Activated T-cell treated with anti-CD3 and anti-CD28 coated beads, Interleukin-2, amount 50 U/mL, for 72 hours (primary cell): Measurements from ENCODE around the gene PPFIA3. TPM values are rescaled to one million over a fixed set of nuclear protein-coding genes. Genes with fewer than 3 reads are reported as not detected.
"Not testable (repeated sequence)": the region's sequence is repeated elsewhere in the genome, so short reads cannot be mapped to it uniquely, and the experiment has no call there.

Experiments
- ATAC-seq, 2 donors: fragments of 150-1000 bp; cut with Tn5 transposase; replicated peaks in 1 of 2; 2 replicates each; pipeline ENCODE4 v1.10.0; 2021; ENCODE audit warnings: moderate library complexity in 2 of 2, mild to moderate bottlenecking in 1 of 2
- DNase-seq, 2 donors: peaks; one replicate each; pipeline ENCODE4 v3.0.0; 2021 to 2022; ENCODE audit warnings: mixed read lengths in 1 of 2
- H3K27ac Mint-ChIP-seq: one replicate; pipeline ENCODE4 v1.8.0; 2022; ENCODE audit warnings: mild to moderate bottlenecking, moderate library complexity, mixed read lengths
- H3K27me3 Mint-ChIP-seq: one replicate; pipeline ENCODE4 v1.8.0; 2022; ENCODE audit warnings: low read depth, mixed read lengths
- H3K36me3 Mint-ChIP-seq, 2 donors: one replicate each; pipeline ENCODE4 v1.8.0; 2022; ENCODE audit warnings: mixed read lengths in 2 of 2, mild to moderate bottlenecking in 1 of 2; ENCODE audit not compliant: insufficient read depth in 2 of 2
- H3K4me1 Mint-ChIP-seq: one replicate; pipeline ENCODE4 v1.8.0; 2022; ENCODE audit warnings: low read depth, mixed read lengths
- H3K4me3 Mint-ChIP-seq, 2 donors: one replicate each; pipeline ENCODE4 v1.8.0; 2022; ENCODE audit warnings: mild to moderate bottlenecking in 2 of 2, mixed read lengths in 2 of 2, moderate library complexity in 2 of 2
- H3K9me3 Mint-ChIP-seq, 2 donors: one replicate each; pipeline ENCODE4 v1.8.0; 2022; ENCODE audit warnings: mixed read lengths in 2 of 2
- total RNA-seq, 2 donors: library from RNA; stranded (reverse); gene quantifications; one replicate each; pipeline ENCODE4 v1.2.3, GENCODE V29; 2022

The PPFIA3 gene
- total RNA-seq, 2 donors from 2014 or later, result 6.2 to 9.0 TPM

DNA sequence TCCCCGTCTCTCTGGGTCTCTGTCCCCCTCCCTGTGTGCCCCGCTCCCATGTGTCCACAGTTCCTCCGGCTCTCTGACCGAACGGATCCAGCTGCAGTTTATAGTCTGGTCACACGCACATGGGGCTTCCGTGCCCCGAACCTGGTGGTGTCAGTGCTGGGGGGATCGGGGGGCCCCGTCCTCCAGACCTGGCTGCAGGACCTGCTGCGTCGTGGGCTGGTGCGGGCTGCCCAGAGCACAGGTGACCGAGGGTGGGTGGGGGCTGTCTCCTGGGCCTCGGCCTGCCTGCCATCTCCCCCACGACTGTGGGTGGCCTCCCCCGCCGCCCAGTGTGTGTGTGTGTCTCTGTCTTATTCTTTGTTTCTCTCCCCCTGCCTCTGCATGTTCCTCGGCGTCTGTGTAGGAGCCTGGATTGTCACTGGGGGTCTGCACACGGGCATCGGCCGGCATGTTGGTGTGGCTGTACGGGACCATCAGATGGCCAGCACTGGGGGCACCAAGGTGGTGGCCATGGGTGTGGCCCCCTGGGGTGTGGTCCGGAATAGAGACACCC lies 48.6 kb downstream of the PPFIA3 start:
- ATAC-seq (no peak), DNase-seq (no peak)
- H3K4me3 Mint-ChIP-seq, result no peak overlapping the region
- no peaks in the 10 kb centered on the region for H3K36me3 Mint-ChIP-seq
- no peaks in the 10 kb centered on the region for H3K4me1 Mint-ChIP-seq
- no peak overlapping the region for H3K27ac Mint-ChIP-seq
- H3K9me3 Mint-ChIP-seq, result no peaks in the 10 kb centered on the region
- no peaks in the 10 kb centered on the region for H3K27me3 Mint-ChIP-seq

DNA sequence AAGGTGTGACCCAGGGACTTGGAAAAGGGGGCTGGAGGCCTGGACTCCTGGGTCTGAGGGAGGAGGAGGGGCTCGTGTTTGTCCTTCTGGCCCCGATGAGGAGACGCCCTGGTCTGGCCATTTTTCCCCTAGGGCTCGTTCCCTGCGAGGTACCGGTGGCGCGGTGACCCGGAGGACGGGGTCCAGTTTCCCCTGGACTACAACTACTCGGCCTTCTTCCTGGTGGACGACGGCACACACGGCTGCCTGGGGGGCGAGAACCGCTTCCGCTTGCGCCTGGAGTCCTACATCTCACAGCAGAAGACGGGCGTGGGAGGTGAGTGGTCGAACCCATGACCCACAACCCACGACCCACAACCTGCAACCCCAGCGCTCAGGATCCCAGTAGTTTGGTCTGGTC lies 49.1 kb downstream of the PPFIA3 start:
- H3K4me1 Mint-ChIP-seq, result no peaks in the 10 kb centered on the region
- no peaks in the 10 kb centered on the region for H3K27me3 Mint-ChIP-seq
- H3K9me3 Mint-ChIP-seq, result no peaks in the 10 kb centered on the region
- no peak overlapping the region for H3K27ac Mint-ChIP-seq
- H3K36me3 Mint-ChIP-seq, result no peaks in the 10 kb centered on the region
- DNase-seq, result no peak
- no peak for ATAC-seq
- H3K4me3 Mint-ChIP-seq, result no peak overlapping the region

DNA sequence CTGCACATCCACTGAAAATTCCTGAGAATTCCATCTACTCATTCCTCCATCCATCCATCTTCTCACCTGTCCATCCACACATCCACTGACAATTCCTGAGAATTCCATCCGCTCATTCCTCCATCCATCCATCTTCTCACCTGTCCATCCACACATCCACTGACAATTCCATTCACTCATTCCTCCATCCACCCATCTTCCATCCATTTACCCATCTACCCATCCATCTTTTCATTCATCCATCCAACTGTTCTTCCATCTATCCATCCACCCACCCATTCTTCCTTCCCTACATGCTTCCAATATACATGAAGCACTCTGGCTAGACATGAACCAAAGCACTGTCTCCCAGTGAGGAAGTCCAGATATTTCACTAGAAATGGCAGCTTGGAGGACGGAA lies 53.9 kb downstream of the PPFIA3 start:
- DNase-seq (no peak), ATAC-seq (no peak)
- Mint-ChIP-seq H3K4me1 (peaks cover 9% of the 10 kb centered on the region), H3K9me3 (no peaks in the 10 kb centered on the region), H3K27me3 (no peaks in the 10 kb centered on the region), H3K27ac (no peak overlapping the region), H3K4me3 (no peak overlapping the region), H3K36me3 (no peaks in the 10 kb centered on the region)

DNA sequence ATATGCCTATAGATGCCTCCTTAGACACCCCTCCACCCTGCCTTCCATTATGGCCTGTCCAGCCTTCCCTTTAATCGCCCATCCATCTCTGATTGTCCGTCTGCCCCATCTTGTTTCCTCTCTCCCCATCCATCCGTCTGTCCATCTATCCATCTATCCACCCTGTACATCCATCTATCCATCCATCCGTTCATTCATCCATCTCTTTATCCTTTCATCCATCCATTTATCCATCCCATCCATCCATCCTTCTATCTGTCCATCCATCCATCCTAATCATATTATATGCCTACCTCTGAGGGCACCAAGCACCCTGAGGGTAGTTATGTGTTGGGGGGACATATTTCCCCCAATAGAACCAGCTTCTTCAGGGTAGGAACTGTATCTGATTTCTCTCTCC lies 61.3 kb downstream of the PPFIA3 start:
- ATAC-seq (no peak), DNase-seq (no peak)
- Mint-ChIP-seq H3K27ac (no peak overlapping the region), H3K27me3 (no peaks in the 10 kb centered on the region), H3K9me3 (peaks cover 5 to 6% of the 10 kb centered on the region in 2 donors), H3K4me1 (peaks cover 9% of the 10 kb centered on the region), H3K4me3 (no peak overlapping the region), H3K36me3 (peaks cover 4 to 6% of the 10 kb centered on the region in 2 donors)

DNA sequence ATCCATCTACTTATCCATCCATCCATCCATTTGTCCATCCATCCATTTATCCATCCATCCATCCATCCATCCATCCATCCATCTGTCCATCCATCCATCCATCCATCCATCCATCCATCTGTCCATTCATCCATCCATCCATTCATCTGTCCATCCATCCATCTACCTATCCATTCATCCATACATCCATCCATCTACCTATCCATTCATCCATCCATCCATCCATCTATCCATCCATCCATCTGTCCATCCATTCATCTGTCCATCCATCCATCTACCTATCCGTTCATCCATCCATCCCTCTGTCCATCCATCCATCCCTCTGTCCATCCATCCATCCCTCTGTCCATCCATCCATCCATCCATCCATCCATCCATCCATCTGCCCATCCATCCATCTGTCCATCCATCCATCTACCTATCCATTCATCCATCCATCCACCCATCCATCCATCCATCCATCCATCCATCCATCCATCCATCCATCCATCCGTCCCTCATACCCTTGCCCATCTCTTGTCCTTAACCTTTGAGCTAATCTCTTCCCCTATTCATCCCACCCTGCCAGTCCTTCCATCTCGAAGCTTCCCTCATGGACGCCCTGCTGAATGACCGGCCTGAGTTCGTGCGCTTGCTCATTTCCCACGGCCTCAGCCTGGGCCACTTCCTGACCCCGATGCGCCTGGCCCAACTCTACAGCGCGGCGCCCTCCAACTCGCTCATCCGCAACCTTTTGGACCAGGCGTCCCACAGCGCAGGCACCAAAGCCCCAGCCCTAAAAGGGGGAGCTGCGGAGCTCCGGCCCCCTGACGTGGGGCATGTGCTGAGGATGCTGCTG lies 62.9 kb downstream of the PPFIA3 start:
- not testable (repeated sequence) for ATAC-seq, H3K9me3 Mint-ChIP-seq, H3K4me3 Mint-ChIP-seq, DNase-seq, H3K27me3 Mint-ChIP-seq, H3K36me3 Mint-ChIP-seq, H3K4me1 Mint-ChIP-seq, H3K27ac Mint-ChIP-seq

DNA sequence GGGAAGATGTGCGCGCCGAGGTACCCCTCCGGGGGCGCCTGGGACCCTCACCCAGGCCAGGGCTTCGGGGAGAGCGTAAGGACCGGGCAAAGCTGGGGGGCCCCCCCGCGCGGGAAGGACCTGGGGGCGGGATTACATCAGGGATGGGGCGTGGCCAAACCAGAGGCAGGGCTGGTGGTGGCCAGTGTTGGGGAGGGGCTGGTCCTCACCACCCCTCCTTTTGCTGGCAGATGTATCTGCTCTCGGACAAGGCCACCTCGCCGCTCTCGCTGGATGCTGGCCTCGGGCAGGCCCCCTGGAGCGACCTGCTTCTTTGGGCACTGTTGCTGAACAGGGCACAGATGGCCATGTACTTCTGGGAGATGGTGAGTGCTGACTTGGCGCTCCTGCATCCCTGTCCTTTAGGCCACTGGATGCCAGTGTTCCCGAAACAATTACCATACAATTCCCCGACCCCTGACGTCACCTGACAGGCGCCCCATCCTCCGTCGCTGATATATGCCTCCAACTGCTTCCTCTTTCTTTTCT lies 63.6 kb downstream of the PPFIA3 start:
- Mint-ChIP-seq H3K27ac (no peak overlapping the region), H3K9me3 (peaks cover 5 to 6% of the 10 kb centered on the region in 2 donors), H3K36me3 (peaks cover 4 to 8% of the 10 kb centered on the region in 2 donors), H3K4me3 (no peak overlapping the region), H3K27me3 (no peaks in the 10 kb centered on the region), H3K4me1 (no peaks in the 10 kb centered on the region)
- DNase-seq (no peak), ATAC-seq (no peak)

DNA sequence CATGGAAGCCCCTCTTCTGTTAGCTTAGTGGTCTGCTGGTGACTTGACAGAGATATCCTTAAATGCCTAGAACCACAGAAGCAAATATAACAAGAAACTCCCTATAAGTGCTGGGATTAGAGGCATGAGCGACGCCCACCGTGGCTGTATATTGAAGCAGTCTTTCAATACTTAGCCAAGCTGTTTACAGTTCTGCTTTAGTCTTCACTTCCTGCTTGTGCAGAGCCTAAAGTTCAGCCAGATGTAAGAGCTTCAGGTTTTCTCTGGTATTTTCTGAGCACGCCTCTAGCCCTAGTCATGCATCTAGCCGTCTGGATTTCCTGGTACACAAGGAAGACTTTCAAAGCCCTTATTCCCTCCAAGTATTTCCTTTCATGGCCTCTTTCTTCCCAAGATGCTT lies 66.8 kb downstream of the PPFIA3 start:
- peaks cover 4 to 8% of the 10 kb centered on the region in 2 donors for H3K36me3 Mint-ChIP-seq
- no peak overlapping the region for H3K27ac Mint-ChIP-seq
- peaks cover 5 to 6% of the 10 kb centered on the region in 2 donors for H3K9me3 Mint-ChIP-seq
- H3K4me1 Mint-ChIP-seq, result peaks cover 8% of the 10 kb centered on the region
- H3K4me3 Mint-ChIP-seq, result no peak overlapping the region
- DNase-seq, result no peak
- H3K27me3 Mint-ChIP-seq, result no peaks in the 10 kb centered on the region
- ATAC-seq, result no peak

DNA sequence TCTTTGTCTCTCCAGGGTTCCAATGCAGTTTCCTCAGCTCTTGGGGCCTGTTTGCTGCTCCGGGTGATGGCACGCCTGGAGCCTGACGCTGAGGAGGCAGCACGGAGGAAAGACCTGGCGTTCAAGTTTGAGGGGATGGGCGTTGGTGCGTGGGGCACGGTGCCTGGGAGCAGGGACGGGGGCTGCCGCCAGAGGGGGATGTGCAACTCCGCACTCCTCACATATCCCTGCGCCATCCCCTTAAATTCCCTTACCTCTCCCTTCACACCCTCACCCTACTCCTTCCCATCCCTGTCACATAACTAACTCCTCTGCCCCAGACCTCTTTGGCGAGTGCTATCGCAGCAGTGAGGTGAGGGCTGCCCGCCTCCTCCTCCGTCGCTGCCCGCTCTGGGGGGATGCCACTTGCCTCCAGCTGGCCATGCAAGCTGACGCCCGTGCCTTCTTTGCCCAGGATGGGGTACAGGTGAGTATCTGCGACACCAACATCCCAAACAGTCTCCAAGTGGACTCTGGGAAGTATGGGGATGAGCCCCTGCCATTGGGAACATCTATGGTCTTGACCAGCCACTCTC lies 69.4 kb downstream of the PPFIA3 start:
- H3K27me3 Mint-ChIP-seq, result peaks cover under 1% of the 10 kb centered on the region
- peaks cover 8% of the 10 kb centered on the region for H3K4me1 Mint-ChIP-seq
- peaks cover 0 to 2% of the 10 kb centered on the region in 2 donors for H3K9me3 Mint-ChIP-seq
- peaks cover 2 to 4% of the 10 kb centered on the region in 2 donors for H3K36me3 Mint-ChIP-seq
- no peak for DNase-seq
- no peak overlapping the region for H3K27ac Mint-ChIP-seq
- ATAC-seq, result no peak
- no peak overlapping the region for H3K4me3 Mint-ChIP-seq

DNA sequence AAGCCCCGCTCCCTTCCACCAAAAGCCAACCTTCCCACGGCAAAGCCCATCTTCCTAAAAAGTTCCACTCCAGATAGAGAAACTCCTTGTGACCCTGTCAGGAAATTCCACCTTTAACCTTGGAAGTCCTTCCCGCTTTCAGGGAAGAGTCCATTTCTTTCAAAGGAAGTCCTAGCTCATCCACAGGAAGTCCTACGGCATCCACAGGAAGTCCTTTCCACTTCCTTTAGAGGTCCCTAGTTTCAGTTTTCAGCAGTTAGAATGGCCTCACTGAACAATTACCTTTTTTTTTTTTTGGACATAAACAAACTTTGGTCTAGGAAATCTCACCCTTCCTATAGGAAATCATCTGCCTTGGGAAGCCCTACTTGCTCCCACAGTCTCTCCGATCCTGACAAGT lies 69.9 kb downstream of the PPFIA3 start:
- ATAC-seq (no peak), DNase-seq (no peak)
- Mint-ChIP-seq H3K9me3 (no peaks in the 10 kb centered on the region), H3K4me3 (no peak overlapping the region), H3K4me1 (peaks cover 8% of the 10 kb centered on the region), H3K27me3 (peaks cover 6% of the 10 kb centered on the region), H3K36me3 (peaks cover 0 to 2% of the 10 kb centered on the region in 2 donors), H3K27ac (no peak overlapping the region)

DNA sequence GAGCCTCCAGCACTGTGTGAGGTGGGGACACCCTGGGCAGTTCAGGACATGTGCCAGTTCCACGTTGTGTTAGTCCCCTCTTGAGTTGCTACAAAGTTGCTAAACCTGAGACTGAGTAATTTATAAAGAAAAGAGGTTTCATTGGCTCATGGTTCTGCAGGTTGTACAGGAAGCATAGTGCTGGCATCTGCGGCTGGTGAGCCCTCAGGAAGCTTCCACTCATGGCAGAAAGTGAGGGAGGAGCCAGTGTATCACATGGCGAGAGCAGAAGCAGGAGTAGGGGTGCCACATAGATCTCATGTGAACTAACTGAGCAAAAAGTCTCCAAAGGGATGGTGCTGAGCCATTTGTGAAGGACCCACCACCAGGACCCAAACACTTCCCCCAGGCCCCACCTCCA lies 71.4 kb downstream of the PPFIA3 start:
- H3K9me3 Mint-ChIP-seq, result no peaks in the 10 kb centered on the region
- peaks cover 0 to 2% of the 10 kb centered on the region in 2 donors for H3K36me3 Mint-ChIP-seq
- peaks cover 7% of the 10 kb centered on the region for H3K27me3 Mint-ChIP-seq
- peaks cover 8% of the 10 kb centered on the region for H3K4me1 Mint-ChIP-seq
- DNase-seq (no peak), ATAC-seq (no peak)
- H3K27ac Mint-ChIP-seq, result no peak overlapping the region
- no peak overlapping the region for H3K4me3 Mint-ChIP-seq

DNA sequence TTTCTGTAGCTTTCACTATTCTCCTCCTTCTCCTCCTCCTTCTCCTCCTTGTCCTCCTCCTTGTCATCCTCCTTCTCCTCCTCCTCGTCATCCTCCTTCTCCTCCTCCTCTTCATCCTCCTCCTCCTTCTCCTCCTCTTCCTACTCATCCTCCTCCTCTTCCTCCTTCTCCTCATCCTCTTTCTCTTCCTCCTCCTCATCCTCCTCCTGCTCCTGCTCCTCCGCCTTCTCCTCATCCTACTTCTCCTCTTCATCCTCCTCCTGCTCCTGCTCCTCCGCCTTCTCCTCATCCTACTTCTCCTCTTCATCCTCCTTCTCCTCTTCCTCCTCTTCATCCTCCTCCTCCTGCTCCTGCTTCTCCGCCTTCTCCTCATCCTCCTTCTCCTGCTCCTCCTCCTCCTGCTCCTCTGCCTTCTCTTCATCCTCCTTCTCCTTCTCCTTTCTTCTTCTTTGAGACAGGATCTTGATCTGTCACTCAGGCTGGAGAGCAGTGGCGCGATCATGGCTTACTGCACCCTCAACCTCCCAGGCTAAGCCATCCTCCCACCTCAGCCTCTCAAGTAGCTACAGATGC lies 74.6 kb downstream of the PPFIA3 start:
- Mint-ChIP-seq H3K27ac (no peak overlapping the region), H3K27me3 (peaks cover 7% of the 10 kb centered on the region), H3K4me1 (peaks cover 9% of the 10 kb centered on the region), H3K36me3 (no peaks in the 10 kb centered on the region), H3K9me3 (no peaks in the 10 kb centered on the region), H3K4me3 (no peak overlapping the region)
- DNase-seq (no peak), ATAC-seq (no peak)

DNA sequence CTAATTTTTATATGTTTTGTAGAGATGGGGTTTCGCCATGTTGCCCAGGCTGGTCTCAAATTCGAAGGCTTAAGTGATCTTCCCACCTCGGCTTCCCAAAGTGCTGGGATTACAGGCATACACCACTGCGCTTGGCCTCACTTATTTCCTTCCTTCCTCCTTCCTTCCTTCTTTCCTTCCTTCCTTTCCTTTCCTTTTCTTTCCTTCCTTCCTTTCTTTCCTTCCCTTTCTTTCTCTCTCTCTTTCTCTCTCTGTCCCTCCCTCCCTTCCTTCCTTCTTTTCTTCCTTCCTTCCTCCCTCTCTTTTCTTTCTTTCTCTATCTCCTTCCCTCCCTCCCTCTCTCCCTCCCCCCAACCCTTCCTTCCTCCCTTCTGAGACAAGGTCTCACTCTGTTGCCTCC lies 75.1 kb downstream of the PPFIA3 start:
- ATAC-seq, result no peak
- H3K27me3 Mint-ChIP-seq, result peaks cover 7% of the 10 kb centered on the region
- H3K9me3 Mint-ChIP-seq, result no peaks in the 10 kb centered on the region
- no peak overlapping the region for H3K4me3 Mint-ChIP-seq
- DNase-seq, result no peak
- H3K27ac Mint-ChIP-seq, result no peak overlapping the region
- H3K4me1 Mint-ChIP-seq, result peaks cover 10% of the 10 kb centered on the region
- H3K36me3 Mint-ChIP-seq, result no peaks in the 10 kb centered on the region

DNA sequence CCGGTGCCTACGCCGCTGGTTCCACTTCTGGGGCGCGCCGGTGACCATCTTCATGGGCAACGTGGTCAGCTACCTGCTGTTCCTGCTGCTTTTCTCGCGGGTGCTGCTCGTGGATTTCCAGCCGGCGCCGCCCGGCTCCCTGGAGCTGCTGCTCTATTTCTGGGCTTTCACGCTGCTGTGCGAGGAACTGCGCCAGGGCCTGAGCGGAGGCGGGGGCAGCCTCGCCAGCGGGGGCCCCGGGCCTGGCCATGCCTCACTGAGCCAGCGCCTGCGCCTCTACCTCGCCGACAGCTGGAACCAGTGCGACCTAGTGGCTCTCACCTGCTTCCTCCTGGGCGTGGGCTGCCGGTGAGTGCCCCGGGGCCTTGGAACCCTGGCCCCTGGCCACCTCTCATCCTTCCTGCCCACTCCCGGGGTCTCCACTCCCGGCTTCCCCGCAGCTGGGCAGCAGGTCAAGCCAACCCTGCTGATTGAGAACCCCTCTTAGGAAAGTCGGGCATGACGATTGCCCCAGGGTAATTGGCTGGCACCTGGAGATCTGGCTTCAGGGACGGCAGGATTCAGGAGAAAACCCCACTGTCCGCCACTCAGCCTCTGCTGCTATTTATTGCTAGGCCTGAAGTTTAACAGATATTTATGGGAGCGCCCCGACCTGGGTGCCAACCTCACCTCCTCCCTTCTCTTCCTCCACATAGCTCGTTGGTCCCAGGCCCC lies 77.3 kb downstream of the PPFIA3 start:
- no peaks in the 10 kb centered on the region for H3K36me3 Mint-ChIP-seq
- H3K27me3 Mint-ChIP-seq, result peaks cover 7% of the 10 kb centered on the region
- no peak for ATAC-seq
- no peak for DNase-seq
- H3K4me3 Mint-ChIP-seq, result no peak overlapping the region
- H3K9me3 Mint-ChIP-seq, result no peaks in the 10 kb centered on the region
- no peak overlapping the region for H3K27ac Mint-ChIP-seq
- peaks cover 16% of the 10 kb centered on the region for H3K4me1 Mint-ChIP-seq
